SJCRH30 (cell line): ENCODE data around the gene LLGL1. TPM values are rescaled to one million over a fixed set of nuclear protein-coding genes. Genes with fewer than 3 reads are reported as not detected.

ENCODE experiments used
- DNase-seq, 2 experiments: peaks; one replicate each; pipeline ENCODE4 v3.0.0-alpha.2; 2015 to 2020
- H3K27ac ChIP-seq: fragments of 250-450 bp; sonication (Bioruptor Pico); 2 replicates; pipeline ENCODE4 v1.5.1; 2020; ENCODE audit warnings: mild to moderate bottlenecking, moderate library complexity
- H3K27me3 ChIP-seq: fragments of 250-450 bp; sonication (Bioruptor Pico); 2 replicates; pipeline ENCODE4 v1.5.1; 2020; ENCODE audit warnings: mild to moderate bottlenecking, moderate library complexity
- H3K36me3 ChIP-seq: fragments of 250-450 bp; sonication (Bioruptor Pico); 2 replicates; pipeline ENCODE4 v1.5.1; 2020; ENCODE audit warnings: mild to moderate bottlenecking, moderate library complexity
- H3K4me1 ChIP-seq: fragments of 250-450 bp; sonication (Bioruptor Pico); 2 replicates; pipeline ENCODE4 v1.5.1; 2020; ENCODE audit warnings: mild to moderate bottlenecking, moderate library complexity
- H3K4me3 ChIP-seq: fragments of 250-450 bp; sonication (Bioruptor Pico); 2 replicates; pipeline ENCODE4 v1.5.1; 2020; ENCODE audit warnings: mild to moderate bottlenecking, moderate library complexity
- H3K9me3 ChIP-seq: fragments of 250-450 bp; sonication (Bioruptor Pico); replicated peaks from 2 replicates; pipeline ENCODE4 v1.5.1; 2020; ENCODE audit warnings: mild to moderate bottlenecking, moderate library complexity
- total RNA-seq: library from RNA; depleted of rRNA; stranded (reverse); fragments of >200 nt; shearing (Covaris generic); gene quantifications from 2 replicates; pipeline ENCODE4 v1.2.3, GENCODE V29; 2014

LLGL1 gene
- total RNA-seq, 1 experiment from 2014 or later, result 75.0 TPM

- no peaks in the 10 kb centered on the region for H3K4me1 ChIP-seq
- no peak overlapping the region for H3K4me3 ChIP-seq
- H3K27ac ChIP-seq, result no peak overlapping the region
- no peaks in the 10 kb centered on the region for H3K9me3 ChIP-seq
- H3K36me3 ChIP-seq, result peaks cover 90% of the 10 kb centered on the region
- no peak for DNase-seq
- H3K27me3 ChIP-seq, result no peaks in the 10 kb centered on the region
Observed at GRCh38 chr17:18247613-18248001, 22.2 kb downstream of the LLGL1 start.

DNA sequence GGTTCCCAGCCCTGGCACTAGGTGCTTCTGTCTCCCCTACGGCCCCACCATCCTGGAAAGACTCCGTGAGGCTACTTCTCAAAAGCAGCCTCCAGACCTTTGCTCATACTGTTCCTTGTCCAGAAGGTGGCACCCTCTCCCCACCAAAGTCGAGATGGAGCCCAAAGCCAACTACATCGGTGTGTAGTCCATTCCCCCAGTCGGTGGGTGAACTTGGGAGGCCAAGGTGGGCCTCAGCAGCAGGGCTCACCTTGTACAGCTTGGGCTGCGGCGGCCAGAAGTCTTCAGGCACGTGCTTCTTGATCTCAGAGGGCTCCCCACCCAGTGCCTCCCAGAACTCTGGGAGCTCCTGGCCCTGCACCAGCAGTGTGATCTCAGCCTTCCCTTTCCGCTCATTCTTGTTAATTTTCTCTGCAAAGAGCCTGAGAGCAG lies 22.9 kb downstream of the LLGL1 start:
- no peaks in the 10 kb centered on the region for H3K9me3 ChIP-seq
- no peak overlapping the region for H3K27ac ChIP-seq
- H3K4me3 ChIP-seq, result no peak overlapping the region
- H3K4me1 ChIP-seq, result no peaks in the 10 kb centered on the region
- peak; percentile 89 to 97 for DNase-seq
- peaks cover 90% of the 10 kb centered on the region for H3K36me3 ChIP-seq
- no peaks in the 10 kb centered on the region for H3K27me3 ChIP-seq

DNA sequence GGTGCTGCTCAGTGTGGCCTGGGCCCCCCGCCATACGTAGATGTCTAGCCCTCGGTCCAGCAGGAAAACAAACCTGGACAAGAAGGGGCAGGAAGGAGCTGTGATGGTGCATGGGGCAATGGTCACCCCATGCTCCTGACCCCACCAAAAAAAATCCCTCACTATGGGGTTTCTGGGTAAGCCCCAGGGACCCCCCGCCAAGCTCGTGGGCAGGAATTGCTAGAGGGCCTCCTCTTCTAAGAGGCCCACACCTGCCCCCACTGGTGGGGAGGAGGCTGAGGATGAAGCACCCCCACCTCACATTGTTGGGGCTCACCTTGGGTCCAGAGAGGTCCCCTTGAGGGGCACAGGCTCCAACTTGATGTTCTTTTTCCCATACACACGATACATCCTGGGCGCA lies 23.4 kb downstream of the LLGL1 start:
- peaks cover 90% of the 10 kb centered on the region for H3K36me3 ChIP-seq
- H3K27ac ChIP-seq, result no peak overlapping the region
- H3K4me3 ChIP-seq, result no peak overlapping the region
- DNase-seq, result no peak
- no peaks in the 10 kb centered on the region for H3K27me3 ChIP-seq
- no peaks in the 10 kb centered on the region for H3K9me3 ChIP-seq
- no peaks in the 10 kb centered on the region for H3K4me1 ChIP-seq

GRCh38 chr17:18250259-18250658 lies 24.8 kb downstream of the LLGL1 start:
- Histone ChIP-seq H3K4me3 (no peak overlapping the region), H3K27me3 (no peaks in the 10 kb centered on the region), H3K36me3 (peaks cover 91% of the 10 kb centered on the region), H3K9me3 (no peaks in the 10 kb centered on the region), H3K4me1 (no peaks in the 10 kb centered on the region), H3K27ac (no peak overlapping the region)
- DNase-seq, result no peak

DNA sequence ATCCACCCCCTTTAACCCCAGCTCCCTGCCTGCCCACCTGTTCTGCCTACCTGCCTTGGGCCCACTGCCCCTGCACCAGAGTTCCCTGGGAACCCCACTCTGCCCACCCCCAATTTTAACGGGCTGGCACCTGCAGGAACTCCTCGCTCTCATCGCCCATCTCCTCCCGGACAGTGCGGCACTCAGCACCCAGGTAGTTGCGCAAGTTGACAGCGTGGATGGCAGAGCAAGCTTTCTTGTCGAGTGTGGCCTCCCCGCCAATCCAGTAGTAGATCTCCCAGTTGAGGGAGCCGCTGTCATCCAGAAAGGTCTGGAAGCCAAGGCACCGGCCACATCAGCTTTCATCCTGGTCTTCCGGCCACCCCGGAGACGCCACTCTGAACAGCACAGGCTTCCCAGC lies 25.3 kb downstream of the LLGL1 start:
- Histone ChIP-seq H3K4me1 (no peaks in the 10 kb centered on the region), H3K4me3 (no peak overlapping the region), H3K9me3 (no peaks in the 10 kb centered on the region), H3K27me3 (no peaks in the 10 kb centered on the region), H3K27ac (no peak overlapping the region), H3K36me3 (peaks cover 91% of the 10 kb centered on the region)
- no peak for DNase-seq

- no peaks in the 10 kb centered on the region for H3K27me3 ChIP-seq
- no peak for DNase-seq
- no peaks in the 10 kb centered on the region for H3K9me3 ChIP-seq
- H3K4me3 ChIP-seq, result no peak overlapping the region
- H3K27ac ChIP-seq, result no peak overlapping the region
- no peaks in the 10 kb centered on the region for H3K4me1 ChIP-seq
- peaks cover 90% of the 10 kb centered on the region for H3K36me3 ChIP-seq
Observed at GRCh38 chr17:18251204-18251603, 25.8 kb downstream of the LLGL1 start.

- Histone ChIP-seq H3K4me1 (no peaks in the 10 kb centered on the region; the same call in 1 of the 2 replicates), H3K4me3 (no peak overlapping the region), H3K36me3 (peaks cover 83% of the 10 kb centered on the region), H3K27ac (no peak overlapping the region), H3K9me3 (no peaks in the 10 kb centered on the region), H3K27me3 (no peaks in the 10 kb centered on the region)
- DNase-seq, result no peak
Observed at GRCh38 chr17:18252160-18252559, 26.7 kb downstream of the LLGL1 start.

- Histone ChIP-seq H3K27ac (no peak overlapping the region), H3K36me3 (peaks cover 73% of the 10 kb centered on the region), H3K4me1 (peaks cover 4% of the 10 kb centered on the region; the same call in 1 of the 2 replicates), H3K27me3 (no peaks in the 10 kb centered on the region), H3K9me3 (no peaks in the 10 kb centered on the region), H3K4me3 (no peak overlapping the region)
- DNase-seq, result no peak
Observed at GRCh38 chr17:18253187-18253884, 27.9 kb downstream of the LLGL1 start.

GRCh38 chr17:18253947-18254821 lies 28.7 kb downstream of the LLGL1 start:
- H3K27ac ChIP-seq, result no peak overlapping the region
- H3K36me3 ChIP-seq, result peaks cover 65% of the 10 kb centered on the region
- no peaks in the 10 kb centered on the region for H3K9me3 ChIP-seq
- H3K4me3 ChIP-seq, result no peak overlapping the region
- peaks cover 4% of the 10 kb centered on the region; the same call in 1 of the 2 replicates for H3K4me1 ChIP-seq
- no peaks in the 10 kb centered on the region for H3K27me3 ChIP-seq
- DNase-seq, result no peak

DNA sequence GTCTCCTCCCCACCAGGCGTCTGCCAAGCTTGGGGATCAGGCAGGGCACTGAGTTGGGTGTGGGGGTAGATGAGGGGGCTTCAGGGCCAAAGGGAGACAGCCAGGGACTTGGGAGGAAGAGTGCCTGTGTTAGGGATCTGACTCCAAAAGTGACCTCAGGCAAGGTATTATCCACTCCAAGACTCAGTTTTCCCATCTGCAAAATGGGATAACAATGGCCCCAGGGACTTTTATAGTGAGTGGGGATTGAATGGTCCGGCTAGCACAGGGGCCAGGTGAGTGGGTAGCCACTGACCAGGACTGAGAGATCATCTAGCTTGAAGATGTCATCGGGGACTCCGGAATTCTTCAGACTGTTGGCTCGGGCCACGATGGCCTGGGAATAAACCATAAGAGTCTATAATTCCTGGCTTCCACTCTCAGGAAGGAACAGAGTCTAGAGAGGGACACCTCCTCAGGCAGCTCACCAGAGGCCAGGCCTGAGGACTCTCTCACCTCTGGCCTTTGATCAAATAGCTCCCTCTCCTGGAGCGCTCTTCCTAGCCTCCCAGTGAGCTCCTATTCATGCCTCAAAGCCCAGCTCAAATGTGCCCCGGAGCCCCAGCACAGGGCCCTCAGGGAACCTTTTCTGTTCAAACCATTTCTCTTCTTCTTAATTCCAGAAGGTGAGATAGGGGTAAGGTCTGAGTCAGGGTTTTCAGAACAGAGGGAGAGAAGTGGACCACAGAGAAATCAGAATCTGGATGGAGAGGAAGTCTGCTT lies 29.6 kb downstream of the LLGL1 start:
- H3K27ac ChIP-seq, result no peak overlapping the region
- H3K9me3 ChIP-seq, result no peaks in the 10 kb centered on the region
- H3K4me1 ChIP-seq, result peaks cover 9% of the 10 kb centered on the region; the same call in 1 of the 2 replicates
- H3K27me3 ChIP-seq, result no peaks in the 10 kb centered on the region
- H3K4me3 ChIP-seq, result no peak overlapping the region
- H3K36me3 ChIP-seq, result peaks cover 57% of the 10 kb centered on the region
- DNase-seq, result no peak

DNA sequence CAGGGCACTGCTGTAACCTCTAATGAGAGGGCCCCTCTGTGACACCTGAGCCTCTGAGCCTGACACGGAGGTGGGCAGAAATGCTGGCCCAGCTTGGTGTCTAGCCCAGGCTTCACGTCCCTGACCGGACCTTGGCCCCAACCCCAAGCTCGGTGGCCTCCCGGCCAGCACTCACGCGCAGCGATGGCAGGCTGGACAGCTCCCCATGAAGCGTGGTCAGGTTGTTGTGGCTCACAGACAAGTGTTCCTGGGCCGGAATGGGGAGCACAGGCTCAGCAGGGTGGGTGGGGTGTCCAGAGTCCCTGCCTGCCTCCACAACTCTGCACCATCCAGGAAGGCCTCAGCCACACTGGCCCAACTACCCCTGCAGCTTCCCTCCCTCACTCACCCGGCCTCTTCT lies 30.9 kb downstream of the LLGL1 start:
- DNase-seq, result no peak
- Histone ChIP-seq H3K27ac (no peak overlapping the region), H3K9me3 (no peaks in the 10 kb centered on the region), H3K4me3 (no peak overlapping the region), H3K27me3 (no peaks in the 10 kb centered on the region), H3K36me3 (peaks cover 45% of the 10 kb centered on the region), H3K4me1 (peaks cover 11% of the 10 kb centered on the region; the same call in 1 of the 2 replicates)

DNA sequence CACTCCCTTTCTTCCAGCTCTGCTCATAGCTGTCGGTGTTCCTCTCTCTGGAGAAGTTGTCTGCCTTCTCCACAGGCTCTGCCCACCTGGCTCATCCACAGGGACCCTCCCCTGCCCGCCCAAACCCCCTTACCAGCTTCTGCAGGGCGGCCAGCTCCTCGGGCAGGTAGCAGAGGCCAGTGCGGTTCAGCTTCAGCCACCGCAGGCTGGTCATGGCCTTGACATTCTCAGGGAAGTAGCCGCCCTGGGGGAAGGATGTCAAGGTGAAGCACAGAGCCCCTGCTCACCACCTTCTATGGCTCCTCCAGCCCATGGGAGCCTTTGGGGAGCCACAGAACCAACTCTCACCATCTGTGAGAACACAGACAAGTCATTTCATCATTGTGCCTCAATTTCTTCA lies 31.3 kb downstream of the LLGL1 start:
- Histone ChIP-seq H3K36me3 (peaks cover 40% of the 10 kb centered on the region), H3K27me3 (no peaks in the 10 kb centered on the region), H3K27ac (no peak overlapping the region), H3K4me1 (peaks cover 14% of the 10 kb centered on the region; the same call in 1 of the 2 replicates), H3K4me3 (no peak overlapping the region), H3K9me3 (no peaks in the 10 kb centered on the region)
- no peak for DNase-seq

- Histone ChIP-seq H3K4me3 (peak overlapping the region; percentile 87), H3K27ac (peak overlapping the region; percentile 76), H3K27me3 (no peaks in the 10 kb centered on the region), H3K4me1 (peaks cover 16% of the 10 kb centered on the region; the same call in 1 of the 2 replicates), H3K36me3 (peaks cover 34% of the 10 kb centered on the region), H3K9me3 (no peaks in the 10 kb centered on the region)
- no peak for DNase-seq
Observed at GRCh38 chr17:18257268-18257981, 32.0 kb downstream of the LLGL1 start.

GRCh38 chr17:18257982-18258355 lies 32.5 kb downstream of the LLGL1 start:
- Histone ChIP-seq H3K27me3 (no peaks in the 10 kb centered on the region), H3K9me3 (no peaks in the 10 kb centered on the region), H3K4me1 (peaks cover 16% of the 10 kb centered on the region; the same call in 1 of the 2 replicates), H3K27ac (peak overlapping the region; percentile 76), H3K4me3 (peak overlapping the region; percentile 87), H3K36me3 (peaks cover 28% of the 10 kb centered on the region)
- DNase-seq, result peak; percentile 91 to 92
